Adrenal gland (tissue), 5 donors: ENCODE results near the gene RHEB.

Source experiments
- CTCF ChIP-seq, 6 experiments: fragments of 450-650 bp in 4 of 6; fragments of 200-600 bp in 2 of 6; sonication (generic) in 1 of 6; IDR thresholded peaks; 1 replicate in 5 of 6; 2 replicates in 1 of 6; pipeline versions ENCODE4 v1.5.1 to v1.8.0; 2016 to 2021; ENCODE audit warnings: antibody characterized with exemption in 6 of 6, mild to moderate bottlenecking in 2 of 6, moderate library complexity in 1 of 6
- POLR2A ChIP-seq, 2 donors: fragments of 450-650 bp; IDR thresholded peaks; one replicate each; pipeline ENCODE4 v1.6.1; 2017; ENCODE audit warnings: antibody characterized with exemption in 2 of 2, mild to moderate bottlenecking in 2 of 2, moderate library complexity in 1 of 2
- donor health status: DM: no; HTN: no; CAD: no.

- TF ChIP-seq CTCF (IDR thresholded peaks at IDR 0.05) (no peak), POLR2A (IDR thresholded peaks at IDR 0.05) (no peak)
Measured at GRCh38 chr7:151439855-151440798, 79.6 kb downstream of the RHEB start, which contains the start of gene CRYGN.
